Astrocyte of the hippocampus (primary cell): Measurements from ENCODE around the gene PRSS2.
A peak's percentile ranks its signal among the peaks of the same experiment; 100 is the strongest.

ENCODE experiments used
- DNase-seq: peaks from one replicate; pipeline ENCODE4 v3.0.0; 2011; ENCODE audit warnings: low read depth, low spot score

The PRSS2 gene

GRCh38 chr7:142787034-142787768 is 16.4 kb downstream of the PRSS2 start:
- no peak for DNase-seq

DNA sequence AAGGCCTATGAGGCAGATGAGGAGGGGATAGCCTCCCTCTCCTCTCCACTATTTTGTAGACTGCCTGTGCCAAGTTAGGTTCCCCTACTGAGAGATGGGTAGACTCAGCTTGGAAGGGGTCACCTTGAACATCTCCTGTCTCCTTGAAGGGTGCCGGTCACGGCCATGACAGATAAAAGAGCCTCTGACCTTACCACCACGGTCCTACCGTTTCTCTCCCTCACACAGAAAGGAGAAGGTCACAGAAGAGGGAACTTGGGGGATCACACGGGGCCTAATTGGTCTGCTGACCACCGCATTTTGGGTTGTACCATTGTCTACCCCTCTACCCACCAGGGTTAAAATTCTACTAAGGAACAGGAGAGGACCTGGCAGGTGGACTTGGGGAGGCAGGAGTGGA is 17.0 kb downstream of the PRSS2 start:
- no peak for DNase-seq

- no peak for DNase-seq
These were observed 17.8 kb downstream of the PRSS2 start for GRCh38 chr7:142788303-142789289.

- no peak for DNase-seq
These were observed 18.7 kb downstream of the PRSS2 start for GRCh38 chr7:142789441-142789840.

GRCh38 chr7:142790056-142790455 is 19.3 kb downstream of the PRSS2 start:
- no peak for DNase-seq

GRCh38 chr7:142790555-142790954 is 19.8 kb downstream of the PRSS2 start:
- no peak for DNase-seq

DNA sequence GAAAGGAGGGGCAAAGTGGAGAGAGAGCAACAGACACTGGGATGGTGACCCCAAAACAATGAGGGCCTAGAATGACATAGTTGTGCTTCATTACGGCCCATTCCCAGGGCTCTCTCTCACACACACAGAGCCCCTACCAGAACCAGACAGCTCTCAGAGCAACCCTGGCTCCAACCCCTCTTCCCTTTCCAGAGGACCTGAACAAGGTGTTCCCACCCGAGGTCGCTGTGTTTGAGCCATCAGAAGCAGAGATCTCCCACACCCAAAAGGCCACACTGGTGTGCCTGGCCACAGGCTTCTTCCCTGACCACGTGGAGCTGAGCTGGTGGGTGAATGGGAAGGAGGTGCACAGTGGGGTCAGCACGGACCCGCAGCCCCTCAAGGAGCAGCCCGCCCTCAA is 20.7 kb downstream of the PRSS2 start:
- DNase-seq, result no peak

DNA sequence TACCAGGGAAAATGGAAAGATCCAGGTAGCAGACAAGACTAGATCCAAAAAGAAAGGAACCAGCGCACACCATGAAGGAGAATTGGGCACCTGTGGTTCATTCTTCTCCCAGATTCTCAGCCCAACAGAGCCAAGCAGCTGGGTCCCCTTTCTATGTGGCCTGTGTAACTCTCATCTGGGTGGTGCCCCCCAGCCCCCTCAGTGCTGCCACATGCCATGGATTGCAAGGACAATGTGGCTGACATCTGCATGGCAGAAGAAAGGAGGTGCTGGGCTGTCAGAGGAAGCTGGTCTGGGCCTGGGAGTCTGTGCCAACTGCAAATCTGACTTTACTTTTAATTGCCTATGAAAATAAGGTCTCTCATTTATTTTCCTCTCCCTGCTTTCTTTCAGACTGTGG is 21.4 kb downstream of the PRSS2 start:
- no peak for DNase-seq

DNA sequence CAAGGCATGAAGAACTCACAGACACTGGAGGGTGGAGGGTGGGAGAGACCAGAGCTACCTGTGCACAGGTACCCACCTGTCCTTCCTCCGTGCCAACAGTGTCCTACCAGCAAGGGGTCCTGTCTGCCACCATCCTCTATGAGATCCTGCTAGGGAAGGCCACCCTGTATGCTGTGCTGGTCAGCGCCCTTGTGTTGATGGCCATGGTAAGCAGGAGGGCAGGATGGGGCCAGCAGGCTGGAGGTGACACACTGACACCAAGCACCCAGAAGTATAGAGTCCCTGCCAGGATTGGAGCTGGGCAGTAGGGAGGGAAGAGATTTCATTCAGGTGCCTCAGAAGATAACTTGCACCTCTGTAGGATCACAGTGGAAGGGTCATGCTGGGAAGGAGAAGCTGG is 21.8 kb downstream of the PRSS2 start:
- no peak for DNase-seq

- DNase-seq, result peak; percentile 37
These were observed 22.4 kb downstream of the PRSS2 start for GRCh38 chr7:142793156-142793555.

DNA sequence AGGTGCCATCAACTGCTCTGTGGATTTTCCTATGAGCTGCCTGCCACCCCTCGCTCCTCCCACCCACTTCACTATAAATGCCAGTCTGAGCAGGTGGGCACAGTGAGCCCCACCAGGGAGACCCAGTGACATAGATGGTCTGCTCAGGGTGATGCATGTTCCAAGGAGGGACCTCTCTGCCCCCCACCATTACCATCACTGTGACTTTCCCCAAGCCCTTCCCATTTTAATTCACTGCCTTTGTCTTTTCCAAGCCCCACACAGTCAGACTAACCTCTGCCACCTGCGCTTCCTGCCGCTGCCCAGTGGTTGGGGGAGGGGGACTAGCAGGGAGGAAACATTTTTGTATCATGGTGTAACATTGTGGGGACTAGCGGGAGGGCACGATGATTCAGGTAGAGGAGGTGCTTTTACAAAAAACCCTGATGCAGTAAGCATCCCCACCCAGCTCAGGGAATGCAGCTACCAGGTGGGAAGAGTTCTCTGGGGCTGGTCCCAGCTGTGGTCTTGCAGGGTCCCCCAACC is 24.6 kb downstream of the PRSS2 start:
- no peak for DNase-seq

DNA sequence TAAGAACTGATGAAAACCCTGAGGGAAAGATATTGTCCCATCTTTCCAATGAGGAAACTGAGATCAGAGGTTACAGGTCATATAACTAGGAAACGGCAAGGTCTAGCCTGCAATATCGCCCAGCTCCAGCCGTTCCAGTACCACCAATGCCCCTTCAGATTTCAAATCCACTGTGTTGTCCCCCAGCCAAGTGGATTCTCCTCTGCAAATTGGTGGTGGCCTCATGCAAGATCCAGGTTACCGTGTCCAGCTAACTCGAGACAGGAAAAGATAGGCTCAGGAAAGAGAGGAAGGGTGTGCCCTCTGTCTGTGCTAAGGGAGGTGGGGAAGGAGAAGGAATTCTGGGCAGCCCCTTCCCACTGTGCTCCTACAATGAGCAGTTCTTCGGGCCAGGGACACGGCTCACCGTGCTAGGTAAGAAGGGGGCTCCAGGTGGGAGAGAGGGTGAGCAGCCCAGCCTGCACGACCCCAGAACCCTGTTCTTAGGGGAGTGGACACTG is 25.3 kb downstream of the PRSS2 start:
- DNase-seq, result no peak

- peak; percentile 21 for DNase-seq
These were observed 26.0 kb downstream of the PRSS2 start for GRCh38 chr7:142796501-142797390.

DNA sequence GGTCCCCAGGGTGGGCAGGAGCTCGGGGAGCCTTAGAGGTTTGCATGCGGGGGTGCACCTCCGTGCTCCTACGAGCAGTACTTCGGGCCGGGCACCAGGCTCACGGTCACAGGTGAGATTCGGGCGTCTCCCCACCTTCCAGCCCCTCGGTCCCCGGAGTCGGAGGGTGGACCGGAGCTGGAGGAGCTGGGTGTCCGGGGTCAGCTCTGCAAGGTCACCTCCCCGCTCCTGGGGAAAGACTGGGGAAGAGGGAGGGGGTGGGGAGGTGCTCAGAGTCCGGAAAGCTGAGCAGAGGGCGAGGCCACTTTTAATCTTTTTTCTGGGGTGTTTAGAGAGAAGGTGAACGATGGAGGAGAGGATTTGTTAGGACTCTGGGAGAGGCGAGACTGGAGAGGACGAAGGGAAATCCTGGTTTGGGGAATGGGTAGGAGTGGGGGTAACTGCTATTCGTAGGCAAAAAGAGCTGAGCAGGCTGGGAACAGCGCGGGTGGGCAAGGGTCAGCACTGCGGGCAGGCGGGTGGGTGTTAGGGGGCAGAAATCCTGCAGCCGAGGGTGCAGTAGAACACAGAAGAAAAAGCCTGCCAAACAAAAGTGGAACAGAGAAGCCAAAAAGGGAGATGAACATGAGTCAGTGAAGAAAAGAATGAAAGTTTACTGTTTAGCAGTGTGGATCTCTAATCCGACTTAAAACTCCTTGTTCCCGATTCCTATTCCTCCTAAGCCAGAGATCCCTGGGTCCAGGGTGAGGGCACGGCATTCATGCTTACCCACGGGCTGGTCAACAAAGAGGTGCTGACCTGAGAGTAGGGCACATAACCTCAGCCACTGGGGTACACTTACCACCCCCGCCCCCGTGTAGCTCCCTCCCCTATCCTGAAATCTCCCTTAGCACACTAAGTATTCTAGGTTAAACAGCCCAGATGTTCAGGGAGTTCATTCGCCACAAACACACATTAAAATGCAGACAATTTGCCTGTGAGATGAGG is 26.9 kb downstream of the PRSS2 start:
- DNase-seq, result no peak

DNA sequence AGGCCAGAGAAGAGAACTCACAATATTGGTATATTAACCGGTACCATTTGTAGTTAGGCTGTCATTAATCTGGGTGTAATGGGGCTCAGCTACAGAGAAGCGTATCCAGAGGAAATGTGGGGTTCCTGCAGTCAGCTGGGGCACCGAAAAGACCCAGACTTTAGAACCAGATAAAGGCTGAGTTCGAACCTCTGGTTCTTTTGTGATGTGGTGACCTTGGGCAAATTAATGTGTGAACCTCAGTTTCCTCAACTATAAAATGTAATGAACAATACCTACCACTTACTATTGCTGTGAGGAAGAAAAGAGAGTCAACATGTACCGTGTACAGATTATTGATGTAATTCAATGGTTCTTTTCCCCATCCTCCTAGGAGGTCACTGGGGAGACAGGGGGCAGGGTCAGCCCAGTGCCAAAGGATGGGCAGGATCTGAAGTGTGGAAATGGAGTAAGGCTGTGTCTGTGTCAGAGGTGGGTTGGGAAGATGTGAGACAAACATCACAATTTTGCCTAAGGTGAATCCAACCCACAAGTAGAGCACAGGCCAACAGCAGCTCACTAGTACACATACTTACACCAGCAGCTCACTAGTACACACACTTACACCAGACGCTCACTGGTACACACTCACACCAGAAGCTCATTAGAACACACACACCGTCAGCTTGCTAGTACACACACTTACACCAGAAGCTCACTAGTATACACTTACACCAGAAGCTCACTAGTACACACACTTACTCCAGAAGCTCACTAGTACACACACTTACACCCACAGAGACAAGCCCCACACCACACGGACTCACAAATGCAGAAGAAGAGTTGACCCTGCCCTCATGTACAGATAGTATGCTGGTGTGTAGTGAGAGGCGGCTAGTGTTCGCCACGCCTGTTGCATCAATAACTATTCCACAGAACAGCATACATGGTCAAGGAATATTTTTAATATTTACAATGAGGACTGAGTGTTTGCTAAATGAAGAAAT is 28.0 kb downstream of the PRSS2 start:
- no peak for DNase-seq

- DNase-seq, result no peak
These were observed 28.7 kb downstream of the PRSS2 start for GRCh38 chr7:142799437-142799835.

DNA sequence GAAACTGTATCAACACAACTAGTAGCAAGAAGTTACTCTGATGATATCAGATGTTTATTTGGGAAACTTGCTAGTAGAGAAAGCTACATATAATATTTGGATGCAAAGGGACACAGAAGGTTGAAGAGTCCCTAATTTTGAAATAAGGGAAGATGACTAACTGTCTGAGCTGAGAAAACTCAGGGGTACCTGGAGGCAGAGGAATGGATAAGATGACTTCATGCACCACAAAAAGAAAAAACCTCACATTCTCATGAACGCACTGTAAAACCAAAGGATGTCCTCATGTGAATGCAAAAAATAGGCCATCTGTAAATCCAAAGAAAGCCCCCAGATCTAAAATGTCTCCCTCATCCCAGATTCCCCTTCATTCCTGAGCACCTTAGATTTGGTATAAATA is 29.3 kb downstream of the PRSS2 start:
- DNase-seq, result no peak

DNA sequence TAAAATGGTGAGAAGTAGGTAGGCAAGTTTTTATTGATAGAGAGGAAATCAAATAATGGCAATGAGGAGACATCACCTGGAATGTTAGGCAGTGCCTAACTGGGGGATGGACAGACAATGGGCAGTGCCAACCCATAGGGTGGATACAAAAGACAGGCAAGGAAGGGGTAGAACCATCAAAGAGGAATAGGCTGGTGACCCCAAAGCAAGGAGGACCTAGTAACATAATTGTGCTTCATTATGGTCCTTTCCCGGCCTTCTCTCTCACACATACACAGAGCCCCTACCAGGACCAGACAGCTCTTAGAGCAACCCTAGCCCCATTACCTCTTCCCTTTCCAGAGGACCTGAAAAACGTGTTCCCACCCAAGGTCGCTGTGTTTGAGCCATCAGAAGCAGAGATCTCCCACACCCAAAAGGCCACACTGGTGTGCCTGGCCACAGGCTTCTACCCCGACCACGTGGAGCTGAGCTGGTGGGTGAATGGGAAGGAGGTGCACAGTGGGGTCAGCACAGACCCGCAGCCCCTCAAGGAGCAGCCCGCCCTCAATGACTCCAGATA is 30.0 kb downstream of the PRSS2 start:
- DNase-seq, result no peak
